ENCODE measurements around the gene DPP6. TPM values are rescaled to one million over a fixed set of nuclear protein-coding genes. Genes with fewer than 3 reads are reported as not detected.

Gene DPP6
- polyA plus RNA-seq, 1 donor (not counting 4 experiments of a cell fraction or from before 2014, with no cell fraction given): not detected

- Histone ChIP-seq H4K20me1 (ENCODE audit: control insufficient read depth, extremely low read depth, insufficient read depth, low read length) (no peaks in the 10 kb centered on the region), H3K36me3 (ENCODE audit: control insufficient read depth in 2 of 2, extremely low read depth in 1 of 2, insufficient read depth in 2 of 2, low read length in 2 of 2) (no peaks in the 10 kb centered on the region), H3K79me2 (ENCODE audit: control insufficient read depth, insufficient read depth, low read length) (no peaks in the 10 kb centered on the region), H3K9ac (ENCODE audit: control insufficient read depth, extremely low read depth, insufficient read depth, low read length) (no peak overlapping the region), H3K4me3 (ENCODE audit: control insufficient read depth in 2 of 3, extremely low read depth in 1 of 3, insufficient read depth in 2 of 3, low read depth in 1 of 3, low read length in 3 of 3) (no peak overlapping the region), H3K27ac (ENCODE audit: control insufficient read depth, insufficient read depth, low read length) (no peak overlapping the region), H3K4me1 (ENCODE audit: control insufficient read depth, extremely low read depth, insufficient read depth, low read length) (no peaks in the 10 kb centered on the region), H3K4me2 (ENCODE audit: control insufficient read depth, extremely low read depth, insufficient read depth, low read depth, low read length) (no peak overlapping the region), H3K9me3 (ENCODE audit: control insufficient read depth, low read depth, low read length) (peaks cover 4% of the 10 kb centered on the region), H2AFZ (ENCODE audit: control insufficient read depth, low read length) (no peak overlapping the region), H3K9me1 (ENCODE audit: control insufficient read depth, extremely low read depth, insufficient read depth, low read length) (no peaks in the 10 kb centered on the region), H3K27me3 (ENCODE audit: control insufficient read depth, extremely low read depth, insufficient read depth, low read length) (no peaks in the 10 kb centered on the region)
- TF ChIP-seq CTCF (optimal IDR thresholded peaks at IDR 0.05 in 1 of 3, IDR thresholded peaks at IDR 0.05 in 1 of 3, conservative IDR thresholded peaks at IDR 0.05 in 1 of 3; ENCODE audit: extremely low read depth in 1 of 3, insufficient read depth in 2 of 3, low read length in 3 of 3) (no peak), EZH2 (IDR thresholded peaks at IDR 0.05; ENCODE audit: low read length) (no peak)
- DNase-seq (ENCODE audit: low read depth, low spot score) (no peak), FAIRE-seq (no peak)
- dilution Hi-C loops (cut with MboI; ENCODE audit: extremely low pct_ligation_motif_present, low sequenced_read_pairs): no loop called here
Measured at GRCh38 chr7:154848464-154848863, 796.3 kb downstream of the DPP6 start.

GRCh38 chr7:154852205-154852604 lies 800.0 kb downstream of the DPP6 start:
- FAIRE-seq (no peak), DNase-seq (ENCODE audit: low read depth, low spot score) (no peak)
- H3K9me1 ChIP-seq (ENCODE audit: control insufficient read depth, extremely low read depth, insufficient read depth, low read length): no peaks in the 10 kb centered on the region
- H2AFZ ChIP-seq (ENCODE audit: control insufficient read depth, low read length): no peak overlapping the region
- no peaks in the 10 kb centered on the region for H3K4me1 ChIP-seq (ENCODE audit: control insufficient read depth, extremely low read depth, insufficient read depth, low read length)
- no peak overlapping the region for H3K27ac ChIP-seq (ENCODE audit: control insufficient read depth, insufficient read depth, low read length)
- peaks cover 2% of the 10 kb centered on the region for H3K9me3 ChIP-seq (ENCODE audit: control insufficient read depth, low read depth, low read length)
- no peak for TF ChIP-seq EZH2 (IDR thresholded peaks at IDR 0.05; ENCODE audit: low read length)
- no peak for TF ChIP-seq CTCF (optimal IDR thresholded peaks at IDR 0.05 in 1 of 3, IDR thresholded peaks at IDR 0.05 in 1 of 3, conservative IDR thresholded peaks at IDR 0.05 in 1 of 3; ENCODE audit: extremely low read depth in 1 of 3, insufficient read depth in 2 of 3, low read length in 3 of 3)
- H4K20me1 ChIP-seq (ENCODE audit: control insufficient read depth, extremely low read depth, insufficient read depth, low read length): no peaks in the 10 kb centered on the region
- dilution Hi-C loops (cut with MboI; ENCODE audit: extremely low pct_ligation_motif_present, low sequenced_read_pairs): no loop called here
- no peak overlapping the region for H3K4me3 ChIP-seq (ENCODE audit: control insufficient read depth in 2 of 3, extremely low read depth in 1 of 3, insufficient read depth in 2 of 3, low read depth in 1 of 3, low read length in 3 of 3)
- H3K79me2 ChIP-seq (ENCODE audit: control insufficient read depth, insufficient read depth, low read length): no peaks in the 10 kb centered on the region
- no peaks in the 10 kb centered on the region for H3K36me3 ChIP-seq (ENCODE audit: control insufficient read depth in 2 of 2, extremely low read depth in 1 of 2, insufficient read depth in 2 of 2, low read length in 2 of 2)
- no peaks in the 10 kb centered on the region for H3K27me3 ChIP-seq (ENCODE audit: control insufficient read depth, extremely low read depth, insufficient read depth, low read length)
- H3K9ac ChIP-seq (ENCODE audit: control insufficient read depth, extremely low read depth, insufficient read depth, low read length): no peak overlapping the region
- no peak overlapping the region for H3K4me2 ChIP-seq (ENCODE audit: control insufficient read depth, extremely low read depth, insufficient read depth, low read depth, low read length)

All from keratinocyte (primary cell).